Adipocyte (in vitro differentiated cells): Measurements from ENCODE around the gene CRYL1.

ENCODE experiments used
- DNase-seq: peaks from one replicate; pipeline ENCODE4 v3.0.0-alpha.2; 2015; ENCODE audit warnings: low read depth
- H3K27me3 ChIP-seq: replicated peaks from 2 replicates; pipeline ENCODE4 v1.7.0; 2013; ENCODE audit warnings: mild to moderate bottlenecking, low read length, moderate library complexity; ENCODE audit not compliant: control insufficient read depth, insufficient read depth
- H3K36me3 ChIP-seq: 2 replicates; pipeline ENCODE4 v1.7.0; 2013; ENCODE audit warnings: low read length, mild to moderate bottlenecking, moderate library complexity; ENCODE audit not compliant: control insufficient read depth, insufficient read depth, severe bottlenecking
- H3K4me1 ChIP-seq: 2 replicates; pipeline ENCODE4 v1.7.0; 2013; ENCODE audit warnings: mild to moderate bottlenecking, low read length, moderate library complexity; ENCODE audit not compliant: control insufficient read depth, insufficient read depth
- H3K4me3 ChIP-seq: 2 replicates; pipeline ENCODE4 v1.7.0; 2013; ENCODE audit warnings: mild to moderate bottlenecking, low read length, moderate library complexity
- H3K9ac ChIP-seq: 2 replicates; pipeline ENCODE4 v1.7.0; 2013; ENCODE audit warnings: mild to moderate bottlenecking, low read length, moderate library complexity
- H3K9me3 ChIP-seq: 2 replicates; pipeline ENCODE4 v1.7.0; 2013; ENCODE audit warnings: mild to moderate bottlenecking, low read length, moderate library complexity; ENCODE audit not compliant: control insufficient read depth

The CRYL1 gene

DNA sequence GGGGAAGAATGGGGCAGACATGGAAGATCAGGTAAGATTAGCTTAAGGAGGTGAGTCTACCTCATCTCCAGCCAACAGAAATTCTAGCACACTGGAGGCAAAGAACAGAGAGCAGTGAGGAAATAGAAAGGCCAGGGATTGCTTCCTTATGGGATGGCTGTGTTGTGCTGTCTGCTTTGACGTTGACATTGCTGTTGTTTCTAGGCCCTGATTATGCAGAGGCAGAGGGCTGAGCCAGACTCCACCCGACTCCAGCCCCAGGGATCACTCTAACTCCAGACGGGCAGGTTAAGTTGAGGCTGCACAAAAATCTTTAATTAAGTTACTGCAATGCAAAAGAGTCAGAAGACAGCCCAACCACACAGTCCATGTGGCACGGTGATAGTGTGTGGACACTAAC is 24.1 kb downstream of the CRYL1 start:
- Histone ChIP-seq H3K9me3 (peaks cover 9% of the 10 kb centered on the region), H3K4me3 (no peak overlapping the region), H3K4me1 (no peaks in the 10 kb centered on the region), H3K9ac (no peak overlapping the region), H3K27me3 (no peaks in the 10 kb centered on the region), H3K36me3 (no peaks in the 10 kb centered on the region)
- DNase-seq, result no peak

DNA sequence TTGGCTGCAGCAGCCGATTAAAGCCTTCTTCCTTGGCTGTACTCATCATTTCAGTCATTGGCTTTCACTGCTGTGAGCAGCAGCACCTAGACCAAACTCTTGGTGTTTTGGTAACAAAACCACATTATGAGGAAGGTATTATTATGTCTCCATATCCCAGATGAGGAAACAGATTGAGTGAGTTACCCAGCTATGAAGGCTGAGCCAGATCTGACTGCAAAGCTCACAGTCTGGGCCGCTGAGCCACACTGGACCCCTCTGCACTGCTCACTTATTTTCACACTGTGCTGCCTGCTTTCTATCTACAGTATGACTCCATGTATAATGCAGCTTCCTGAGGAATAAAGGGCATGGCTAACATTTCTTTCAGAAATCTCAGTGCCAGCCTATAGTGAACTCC is 24.5 kb downstream of the CRYL1 start:
- no peaks in the 10 kb centered on the region for H3K27me3 ChIP-seq

DNA sequence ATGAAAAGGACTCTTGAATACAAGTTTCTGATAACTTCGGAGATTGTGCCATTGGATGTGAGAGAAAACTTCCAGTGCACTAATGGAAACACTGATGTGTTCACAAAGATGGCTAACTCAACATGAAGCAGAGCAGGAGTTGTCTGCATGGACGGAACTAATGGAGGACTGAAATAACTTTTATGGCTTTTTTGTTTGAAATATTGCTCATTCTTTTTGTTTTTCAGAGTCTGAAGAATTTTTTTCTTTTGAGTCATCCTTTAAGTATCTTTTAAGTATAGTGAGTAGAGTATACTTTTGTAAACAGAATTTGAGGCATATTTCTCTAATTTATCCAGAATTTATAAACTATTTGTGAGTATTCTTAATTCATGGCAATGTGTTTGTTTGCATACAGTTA is 25.7 kb downstream of the CRYL1 start:
- no peaks in the 10 kb centered on the region for H3K36me3 ChIP-seq
- H3K4me1 ChIP-seq, result peaks cover 8% of the 10 kb centered on the region
- peaks cover 9% of the 10 kb centered on the region for H3K9me3 ChIP-seq
- H3K4me3 ChIP-seq, result no peak overlapping the region
- no peaks in the 10 kb centered on the region for H3K27me3 ChIP-seq
- DNase-seq, result peak; percentile 18
- no peak overlapping the region for H3K9ac ChIP-seq

More for the DNA sequence above, 24.5 kb downstream of the CRYL1 start:
- H3K4me1 ChIP-seq, result no peaks in the 10 kb centered on the region
- no peaks in the 10 kb centered on the region for H3K36me3 ChIP-seq
- no peak overlapping the region for H3K4me3 ChIP-seq
- no peak for DNase-seq
- no peak overlapping the region for H3K9ac ChIP-seq
- H3K9me3 ChIP-seq, result peaks cover 9% of the 10 kb centered on the region

DNA sequence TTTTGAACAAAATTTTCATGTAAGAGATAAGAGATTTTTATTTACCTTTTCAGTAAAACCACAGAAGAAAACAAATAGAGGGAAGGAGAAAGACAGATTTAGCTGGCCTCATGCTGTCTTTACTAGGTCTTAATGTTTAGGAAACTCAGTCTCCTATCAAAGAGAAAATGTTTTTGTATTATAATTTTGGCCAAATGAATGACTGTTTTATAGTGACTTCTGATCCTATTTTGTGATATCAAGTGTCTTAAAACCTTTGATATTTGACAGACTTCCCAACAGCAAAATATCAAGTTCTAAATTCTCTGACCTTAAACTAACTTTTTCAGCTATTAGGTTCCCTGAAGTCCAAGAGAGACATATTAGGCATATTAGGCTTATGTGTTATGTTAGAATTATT is 27.0 kb downstream of the CRYL1 start:
- H3K4me1 ChIP-seq, result peaks cover 8% of the 10 kb centered on the region
- no peaks in the 10 kb centered on the region for H3K27me3 ChIP-seq
- no peak overlapping the region for H3K9ac ChIP-seq
- H3K9me3 ChIP-seq, result peaks cover 9% of the 10 kb centered on the region
- DNase-seq, result no peak
- H3K4me3 ChIP-seq, result no peak overlapping the region
- H3K36me3 ChIP-seq, result no peaks in the 10 kb centered on the region

DNA sequence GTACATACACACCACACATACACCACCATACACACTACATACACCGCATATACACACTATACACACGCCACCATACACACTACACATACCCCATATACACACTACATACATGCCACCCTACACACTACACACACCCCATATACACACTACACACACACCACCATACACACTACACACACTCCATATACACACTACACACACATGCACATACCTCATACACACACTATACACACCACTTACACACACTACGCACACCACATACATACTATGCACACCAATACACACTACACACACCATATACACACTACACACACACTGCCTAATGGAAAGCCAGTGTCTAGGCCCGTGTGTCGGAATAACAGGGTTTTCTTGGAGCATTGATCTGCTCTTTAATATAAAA is 27.5 kb downstream of the CRYL1 start:
- H3K4me1 ChIP-seq, result peaks cover 8% of the 10 kb centered on the region
- no peak overlapping the region for H3K4me3 ChIP-seq
- no peak for DNase-seq

DNA sequence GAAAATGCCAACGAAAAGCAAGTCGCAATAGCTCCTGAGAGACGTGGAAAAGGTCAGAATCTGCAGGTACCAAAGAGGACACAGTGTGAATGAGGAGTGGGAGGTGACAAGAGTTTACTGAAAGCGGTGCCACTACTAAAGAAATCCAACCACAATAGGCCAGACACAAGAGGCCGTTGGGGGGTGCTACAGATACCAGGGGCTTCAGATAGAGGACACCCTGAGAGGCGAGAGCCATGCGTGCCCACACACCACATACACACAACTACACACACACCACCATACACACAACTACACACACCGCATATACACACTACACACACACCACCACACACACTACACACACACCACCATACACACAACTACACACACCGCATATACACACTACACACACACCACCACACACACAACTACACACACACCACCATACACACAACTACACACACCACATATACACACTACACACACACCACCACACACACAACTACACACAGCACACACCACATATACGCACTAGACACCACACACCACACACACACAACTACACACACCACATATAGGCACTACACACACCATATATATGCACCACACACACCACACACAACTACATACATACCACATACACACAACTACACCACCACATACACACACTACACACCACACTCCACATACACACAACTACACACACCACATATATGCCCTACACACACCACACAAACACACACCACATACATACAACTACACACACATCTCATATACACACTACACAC is 28.5 kb downstream of the CRYL1 start:
- H3K4me1 ChIP-seq, result peaks cover 8% of the 10 kb centered on the region
- H3K9ac ChIP-seq, result no peak overlapping the region
- DNase-seq, result no peak
- H3K36me3 ChIP-seq, result no peaks in the 10 kb centered on the region
- peaks cover 9% of the 10 kb centered on the region for H3K9me3 ChIP-seq
- no peaks in the 10 kb centered on the region for H3K27me3 ChIP-seq
- H3K4me3 ChIP-seq, result no peak overlapping the region

More for the DNA sequence above, 27.5 kb downstream of the CRYL1 start:
- Histone ChIP-seq H3K36me3 (no peaks in the 10 kb centered on the region), H3K9me3 (peaks cover 9% of the 10 kb centered on the region), H3K27me3 (no peaks in the 10 kb centered on the region), H3K9ac (no peak overlapping the region)

DNA sequence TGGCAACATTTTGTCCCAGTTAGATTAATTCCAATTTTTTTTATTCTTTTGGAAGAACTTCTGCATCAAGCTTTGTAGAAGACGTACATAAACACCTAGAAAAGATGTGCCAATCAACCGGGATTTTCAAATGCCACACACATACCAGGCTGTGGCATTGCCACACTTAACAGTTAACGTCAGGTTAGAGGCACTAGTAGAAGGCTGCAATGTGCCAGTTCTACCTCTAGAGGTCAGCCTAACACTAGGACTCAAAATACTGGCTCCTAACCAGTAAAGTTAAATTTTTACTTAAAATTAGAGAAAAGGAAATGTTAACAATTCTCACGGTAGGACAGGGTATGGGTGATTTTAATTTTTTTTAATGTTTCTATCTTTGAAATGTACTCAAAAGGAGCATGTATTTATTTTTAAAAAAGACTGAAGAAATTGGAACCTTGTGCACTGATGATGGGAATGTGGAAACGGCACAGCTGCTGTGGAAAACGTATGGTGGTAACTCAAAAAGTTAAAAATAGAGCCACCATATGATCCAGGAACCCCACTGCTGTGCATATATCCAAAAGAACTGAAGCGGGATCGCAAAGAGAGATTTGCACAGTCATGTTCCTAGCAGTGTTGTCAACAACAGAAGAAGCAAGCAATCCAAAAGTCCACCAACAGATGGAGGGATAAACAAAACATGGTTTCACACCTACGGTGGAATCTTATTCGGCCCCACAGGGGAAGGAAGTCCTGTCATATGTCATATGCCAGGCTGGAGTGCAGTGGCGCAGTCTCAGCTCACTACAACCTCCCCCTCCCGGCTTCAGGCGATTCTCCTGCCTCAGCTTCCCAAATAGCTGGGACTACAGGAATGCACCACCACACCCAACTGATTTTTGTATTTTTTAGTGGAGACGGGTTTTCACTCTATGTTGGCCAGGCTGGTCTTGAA is 30.3 kb downstream of the CRYL1 start:
- no peaks in the 10 kb centered on the region for H3K27me3 ChIP-seq
- peaks cover 8% of the 10 kb centered on the region for H3K4me1 ChIP-seq
- DNase-seq, result peak; percentile 87
- H3K9me3 ChIP-seq, result peaks cover 7% of the 10 kb centered on the region
- H3K9ac ChIP-seq, result peak overlapping the region; percentile 64
- H3K4me3 ChIP-seq, result peak overlapping the region; percentile 72
- no peaks in the 10 kb centered on the region for H3K36me3 ChIP-seq

DNA sequence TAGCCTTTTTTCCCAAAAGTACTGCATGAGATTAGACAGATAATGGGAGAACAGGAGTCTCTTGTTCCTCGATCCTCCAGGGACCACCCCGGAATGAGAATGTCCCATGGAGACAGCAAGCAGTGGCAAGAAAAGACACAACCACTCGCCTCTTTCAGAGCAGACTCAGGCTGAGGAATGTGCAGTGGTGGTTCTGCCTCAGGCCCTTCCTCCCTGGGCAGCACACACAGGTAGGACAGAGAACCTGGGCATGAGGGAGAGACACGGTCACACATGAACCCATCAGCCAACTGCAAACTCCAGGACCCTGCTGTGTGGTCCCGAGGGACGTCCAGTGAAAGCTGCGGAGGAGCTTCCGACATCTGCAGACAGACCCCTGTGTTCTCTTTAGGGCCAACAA is 31.0 kb downstream of the CRYL1 start:
- no peak overlapping the region for H3K9ac ChIP-seq
- H3K4me3 ChIP-seq, result no peak overlapping the region
- no peak for DNase-seq
- H3K27me3 ChIP-seq, result no peaks in the 10 kb centered on the region
- H3K9me3 ChIP-seq, result no peaks in the 10 kb centered on the region
- H3K36me3 ChIP-seq, result no peaks in the 10 kb centered on the region
- H3K4me1 ChIP-seq, result peaks cover 8% of the 10 kb centered on the region

DNA sequence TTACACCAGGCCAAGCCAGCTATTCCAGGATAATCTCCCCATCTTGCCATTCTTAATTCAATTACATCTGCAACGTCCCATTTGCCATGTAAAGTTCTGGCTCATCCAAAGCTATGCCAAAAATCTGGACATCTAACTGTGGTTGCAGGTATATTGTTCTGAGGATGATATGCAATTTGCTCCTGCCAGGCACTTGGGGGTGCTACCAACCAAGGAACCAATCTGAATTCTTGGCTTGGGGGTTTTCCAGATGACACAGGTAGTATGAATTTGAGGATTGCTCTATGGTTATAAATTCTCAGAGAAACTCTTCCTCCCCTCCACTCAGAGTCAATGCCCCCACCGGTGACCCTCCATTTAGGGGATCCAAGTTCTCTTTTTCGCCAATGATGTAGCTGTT is 33.0 kb downstream of the CRYL1 start:
- DNase-seq, result peak; percentile 47
- H3K4me3 ChIP-seq, result no peak overlapping the region
- H3K27me3 ChIP-seq, result no peaks in the 10 kb centered on the region
- H3K4me1 ChIP-seq, result peaks cover 8% of the 10 kb centered on the region
- H3K9me3 ChIP-seq, result no peaks in the 10 kb centered on the region
- no peak overlapping the region for H3K9ac ChIP-seq
- H3K36me3 ChIP-seq, result no peaks in the 10 kb centered on the region

DNA sequence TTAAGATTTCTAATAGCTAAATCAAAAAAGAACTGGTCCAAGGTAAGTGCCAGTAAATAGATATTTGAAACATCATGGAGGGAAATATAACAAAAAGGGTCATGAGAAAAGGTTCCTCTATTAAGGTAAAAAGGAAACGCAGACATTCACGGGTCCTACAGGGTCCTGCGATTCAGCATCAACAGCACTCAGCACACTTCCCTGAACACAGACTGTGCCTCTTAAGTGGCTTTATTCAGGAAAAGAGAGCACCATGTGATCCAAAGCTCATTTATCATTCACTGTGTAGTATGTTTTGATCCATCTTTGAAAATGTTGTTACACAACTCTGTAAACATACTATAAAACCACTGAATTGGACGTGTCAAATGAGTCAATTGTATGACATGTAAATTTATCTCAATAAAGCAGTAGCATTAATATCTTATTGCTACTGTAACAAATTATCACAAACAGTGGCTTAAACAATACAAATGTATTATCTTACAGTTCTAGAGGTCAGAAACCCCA is 33.7 kb downstream of the CRYL1 start:
- H3K4me3 ChIP-seq, result no peak overlapping the region
- H3K9ac ChIP-seq, result no peak overlapping the region
- H3K4me1 ChIP-seq, result peaks cover 8% of the 10 kb centered on the region
- no peaks in the 10 kb centered on the region for H3K36me3 ChIP-seq
- DNase-seq, result no peak
- no peaks in the 10 kb centered on the region for H3K27me3 ChIP-seq
- H3K9me3 ChIP-seq, result no peaks in the 10 kb centered on the region

DNA sequence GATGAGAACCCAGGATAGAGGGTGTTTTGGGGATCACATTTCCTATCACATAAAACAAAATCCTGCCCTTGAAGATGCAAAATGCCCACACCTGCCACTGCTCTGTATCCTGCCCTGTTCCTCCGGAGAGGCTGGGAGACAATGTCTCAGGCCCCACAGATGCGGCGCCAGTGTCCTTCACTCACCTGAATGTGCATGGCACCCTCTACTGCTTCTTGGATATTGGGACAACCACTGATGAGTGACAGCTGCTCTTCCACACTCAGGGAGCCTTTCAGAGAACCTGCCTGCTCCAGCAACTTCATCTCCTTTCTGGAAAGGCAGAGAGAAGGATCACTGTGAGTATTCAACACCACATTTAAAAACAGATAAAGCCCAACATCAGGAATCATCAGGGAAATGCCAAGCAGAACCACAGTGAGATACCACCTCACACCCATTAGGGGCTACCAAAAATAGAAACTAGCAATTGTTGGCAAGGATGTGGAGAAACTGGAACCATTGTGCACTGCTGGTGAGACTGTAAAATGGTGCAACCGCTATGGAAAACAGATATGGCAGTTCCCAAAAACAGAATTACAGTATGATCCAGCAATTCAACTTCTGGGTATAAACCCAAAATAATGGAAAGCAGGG is 36.4 kb downstream of the CRYL1 start:
- Histone ChIP-seq H3K27me3 (no peaks in the 10 kb centered on the region), H3K36me3 (no peaks in the 10 kb centered on the region), H3K4me1 (no peaks in the 10 kb centered on the region), H3K9ac (no peak overlapping the region), H3K9me3 (no peaks in the 10 kb centered on the region), H3K4me3 (no peak overlapping the region)
- DNase-seq, result peak; percentile 52
